ENCODE measurements around the gene BAZ2A.

The BAZ2A gene

DNA sequence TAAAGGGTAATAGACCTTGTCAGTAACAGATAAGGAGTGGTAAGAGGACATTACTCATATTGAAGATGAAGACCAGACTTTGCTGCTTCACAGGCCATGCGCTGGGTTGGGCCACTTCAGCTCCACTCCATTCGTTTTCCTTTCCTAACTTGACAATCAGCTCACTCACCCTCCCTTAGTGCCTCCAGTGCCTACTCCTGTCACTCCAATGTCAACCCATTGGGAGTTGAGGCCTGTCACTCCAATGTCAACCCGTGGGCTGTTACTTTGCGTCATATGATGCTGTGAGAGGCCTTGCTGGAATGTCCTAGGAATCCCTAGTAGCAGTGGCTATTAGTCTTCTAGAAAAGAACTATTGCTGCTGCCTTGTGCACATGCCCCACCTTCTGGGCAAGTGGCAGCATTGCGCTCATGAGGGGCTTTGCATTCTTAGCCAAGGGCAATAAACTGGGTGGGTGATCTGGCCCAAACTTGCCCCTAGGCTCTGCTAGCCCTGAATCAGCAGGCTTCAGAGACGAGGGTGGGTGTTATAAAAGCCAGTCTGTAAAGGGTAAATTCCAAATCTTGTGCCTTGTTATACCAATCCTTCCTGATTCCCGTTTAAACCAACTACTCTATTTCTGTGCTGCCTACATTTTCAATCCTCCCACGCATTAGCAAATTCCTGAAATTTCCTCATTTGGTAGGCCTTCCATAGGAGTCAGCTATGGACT is 36.1 kb downstream of the BAZ2A start:
- no peak overlapping the region for H3K4me3 ChIP-seq (ENCODE audit: low read depth, low read length)
- TF ChIP-seq, protein P1, sequence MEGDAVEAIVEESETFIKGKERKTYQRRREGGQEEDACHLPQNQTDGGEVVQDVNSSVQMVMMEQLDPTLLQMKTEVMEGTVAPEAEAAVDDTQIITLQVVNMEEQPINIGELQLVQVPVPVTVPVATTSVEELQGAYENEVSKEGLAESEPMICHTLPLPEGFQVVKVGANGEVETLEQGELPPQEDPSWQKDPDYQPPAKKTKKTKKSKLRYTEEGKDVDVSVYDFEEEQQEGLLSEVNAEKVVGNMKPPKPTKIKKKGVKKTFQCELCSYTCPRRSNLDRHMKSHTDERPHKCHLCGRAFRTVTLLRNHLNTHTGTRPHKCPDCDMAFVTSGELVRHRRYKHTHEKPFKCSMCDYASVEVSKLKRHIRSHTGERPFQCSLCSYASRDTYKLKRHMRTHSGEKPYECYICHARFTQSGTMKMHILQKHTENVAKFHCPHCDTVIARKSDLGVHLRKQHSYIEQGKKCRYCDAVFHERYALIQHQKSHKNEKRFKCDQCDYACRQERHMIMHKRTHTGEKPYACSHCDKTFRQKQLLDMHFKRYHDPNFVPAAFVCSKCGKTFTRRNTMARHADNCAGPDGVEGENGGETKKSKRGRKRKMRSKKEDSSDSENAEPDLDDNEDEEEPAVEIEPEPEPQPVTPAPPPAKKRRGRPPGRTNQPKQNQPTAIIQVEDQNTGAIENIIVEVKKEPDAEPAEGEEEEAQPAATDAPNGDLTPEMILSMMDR (IDR thresholded peaks at IDR 0.05; ENCODE audit: low read depth, low read length) = peak; percentile 95

DNA sequence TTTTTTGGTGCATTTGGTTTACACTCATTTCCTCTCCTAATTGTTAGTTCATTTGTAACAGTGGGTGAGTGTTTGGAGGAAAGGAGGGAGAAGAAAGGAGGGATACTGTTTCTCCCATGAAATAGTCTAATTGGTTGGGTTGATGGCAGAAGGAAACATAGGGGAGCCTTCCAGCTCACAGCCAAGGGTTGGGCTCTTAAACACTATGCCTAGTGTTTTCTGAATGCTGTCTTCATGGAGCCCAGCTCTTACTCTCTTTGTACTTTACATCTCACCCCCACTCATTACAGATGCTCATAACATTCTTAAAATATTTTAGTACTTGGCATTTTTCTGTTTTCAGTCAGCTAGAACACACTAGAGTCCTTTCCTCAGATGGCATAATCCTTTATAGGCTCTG is 38.2 kb downstream of the BAZ2A start:
- H3K4me3 ChIP-seq (ENCODE audit: low read depth, low read length) = no peak overlapping the region
- TF ChIP-seq, protein P1 (IDR thresholded peaks at IDR 0.05; ENCODE audit: low read depth, low read length) = no peak

DNA sequence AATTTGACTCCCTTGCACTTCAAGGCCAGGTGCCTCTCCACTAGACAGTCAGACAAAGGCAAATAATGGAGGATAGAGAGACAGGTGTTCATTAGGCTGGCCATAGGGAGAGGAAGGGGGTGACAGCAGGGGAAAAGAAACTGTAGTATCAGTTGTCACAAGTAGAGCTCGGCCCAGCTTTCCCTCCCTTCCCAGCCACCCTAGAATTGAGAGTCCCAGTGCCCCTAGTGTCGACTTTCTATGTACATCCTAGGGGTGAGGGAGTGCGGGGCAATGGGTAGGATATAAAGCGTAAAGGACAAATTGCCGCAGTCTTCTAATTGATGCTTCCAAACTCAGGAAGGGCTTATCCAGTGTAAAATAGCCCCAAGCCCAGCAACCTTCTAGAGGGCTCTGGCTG is 39.0 kb downstream of the BAZ2A start:
- TF ChIP-seq, protein P1 (IDR thresholded peaks at IDR 0.05; ENCODE audit: low read depth, low read length) = no peak
- no peak overlapping the region for H3K4me3 ChIP-seq (ENCODE audit: low read depth, low read length)

DNA sequence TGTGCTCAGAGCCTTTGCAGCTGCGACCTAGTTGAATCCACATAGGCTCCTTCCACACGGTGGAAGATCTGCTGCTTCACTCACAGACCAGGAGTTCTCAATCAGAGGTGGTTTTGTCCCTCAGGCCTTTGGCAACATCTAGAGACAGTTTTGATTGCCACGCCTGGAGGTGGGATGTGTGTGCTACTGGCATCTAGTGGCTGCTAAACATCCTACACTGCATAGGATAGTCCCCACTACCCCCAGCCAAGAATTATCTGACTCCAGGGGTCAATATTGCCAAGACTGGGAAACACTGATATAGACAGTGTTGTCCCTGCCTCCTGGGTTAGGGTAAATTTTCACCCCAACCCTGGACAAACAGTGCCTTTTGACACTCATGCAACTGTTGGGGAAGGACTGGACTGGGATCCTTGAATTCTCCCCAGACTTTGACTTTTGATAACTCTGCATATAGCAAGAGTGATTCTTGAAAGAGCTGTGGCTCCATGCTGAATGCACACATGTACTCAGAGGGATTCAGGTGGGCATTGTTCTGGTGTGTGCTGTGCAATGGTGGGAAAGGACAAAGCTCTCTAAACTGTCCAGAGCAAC is 39.8 kb downstream of the BAZ2A start:
- TF ChIP-seq, protein P1 (IDR thresholded peaks at IDR 0.05; ENCODE audit: low read depth, low read length) = peak; percentile 45
- no peak overlapping the region for H3K4me3 ChIP-seq (ENCODE audit: low read depth, low read length)

DNA sequence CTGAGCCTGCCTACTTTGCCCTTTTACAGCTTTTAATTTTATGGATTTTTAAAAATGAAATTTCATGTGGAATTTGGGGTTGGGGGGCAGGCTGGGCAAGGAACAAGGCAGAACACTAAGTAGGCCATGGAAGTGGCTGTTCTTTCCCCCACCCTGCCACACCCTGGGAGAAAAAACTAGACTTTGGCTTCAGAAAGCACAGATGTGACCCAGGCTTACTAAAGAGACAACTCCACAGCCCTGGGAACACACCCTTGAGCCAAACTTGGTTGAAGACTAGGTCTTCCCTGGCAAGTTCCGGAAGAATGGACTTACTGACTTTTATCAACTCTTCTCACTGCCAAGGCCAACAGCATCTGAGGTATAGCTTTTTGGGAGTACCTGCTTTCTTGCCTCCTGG is 40.3 kb downstream of the BAZ2A start:
- H3K4me3 ChIP-seq (ENCODE audit: low read depth, low read length) = no peak overlapping the region
- TF ChIP-seq, protein P1 (IDR thresholded peaks at IDR 0.05; ENCODE audit: low read depth, low read length) = no peak

DNA sequence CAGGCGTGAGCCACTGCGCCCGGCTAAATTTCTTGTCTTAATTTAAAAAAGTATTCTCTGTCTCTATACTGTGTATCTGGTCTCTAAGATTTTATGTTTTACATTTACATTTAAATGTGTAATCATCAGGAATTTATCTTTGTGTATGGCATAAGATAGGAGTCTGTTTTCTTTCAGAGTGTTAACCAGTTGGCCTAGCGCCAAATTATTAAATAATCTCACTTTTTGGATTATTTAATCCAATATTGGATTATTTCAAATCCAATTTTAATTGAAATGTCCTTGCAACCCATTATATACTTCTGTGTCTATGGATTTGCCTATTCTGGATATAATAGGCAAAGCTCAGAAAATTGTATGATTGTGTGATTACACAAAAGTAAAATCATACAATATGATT is 45.0 kb downstream of the BAZ2A start:
- H3K4me3 ChIP-seq (ENCODE audit: low read depth, low read length) = no peak overlapping the region
- TF ChIP-seq, protein P1 (IDR thresholded peaks at IDR 0.05; ENCODE audit: low read depth, low read length) = no peak

DNA sequence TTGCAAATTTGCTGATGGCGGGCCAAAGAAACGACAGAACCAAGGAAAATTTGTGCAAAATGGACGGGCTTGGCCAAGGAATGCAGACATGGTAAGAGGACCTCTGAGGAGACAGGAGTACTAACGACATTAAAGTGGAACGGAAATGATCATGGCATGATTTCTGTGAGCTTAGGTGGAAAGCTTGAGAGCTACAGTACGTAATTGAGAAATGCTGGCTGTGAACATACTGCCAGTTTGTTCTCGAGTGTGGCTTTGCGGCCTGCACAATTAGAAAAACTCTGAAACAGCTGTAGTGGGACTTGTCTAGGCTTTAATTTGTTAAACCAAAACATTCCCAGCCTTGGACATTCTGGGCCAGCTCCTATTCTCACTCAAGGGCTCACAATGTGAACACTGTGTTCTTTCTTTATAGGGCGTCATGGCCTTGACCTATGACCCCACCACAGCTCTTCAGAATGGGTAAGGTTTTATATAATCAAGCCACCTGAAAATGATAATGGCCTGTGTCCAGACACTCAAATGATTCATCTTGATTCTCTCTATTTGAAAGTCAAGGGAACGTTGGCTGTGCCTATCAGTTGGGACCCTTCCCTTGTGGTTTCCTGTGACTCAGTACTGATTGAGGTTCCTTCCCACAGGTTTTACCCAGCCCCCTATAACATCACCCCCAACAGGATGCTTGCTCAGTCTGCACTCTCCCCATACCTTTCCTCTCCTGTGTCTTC is 48.5 kb downstream of the BAZ2A start:
- TF ChIP-seq, protein P1 (IDR thresholded peaks at IDR 0.05; ENCODE audit: low read depth, low read length) = no peak
- no peak overlapping the region for H3K4me3 ChIP-seq (ENCODE audit: low read depth, low read length)
